Mesenchymal stem cell (in vitro differentiated cells and primary cell): ENCODE measurements around the gene FMN1.

ENCODE experiments used
- DNase-seq: peaks from one replicate; pipeline ENCODE4 v3.0.0-alpha.2; 2013
- H2AFZ ChIP-seq: one replicate; pipeline ENCODE4 v1.6.1; 2013; ENCODE audit warnings: low read depth, mild to moderate bottlenecking, control low read depth, inconsistent platforms, low read length, moderate library complexity
- H2AK5ac ChIP-seq: 2 replicates; pipeline ENCODE4 v1.6.1; 2013; ENCODE audit warnings: low read length, moderate library complexity, mild to moderate bottlenecking, inconsistent platforms; ENCODE audit not compliant: severe bottlenecking
- H2BK120ac ChIP-seq: one replicate; pipeline ENCODE4 v1.6.1; 2013; ENCODE audit warnings: low read depth, mild to moderate bottlenecking, inconsistent platforms, low read length, moderate library complexity
- H2BK12ac ChIP-seq, 2 experiments: one replicate each; pipeline ENCODE4 v1.6.1; 2013; ENCODE audit warnings: inconsistent platforms in 2 of 2, low read length in 2 of 2, mild to moderate bottlenecking in 2 of 2, moderate library complexity in 2 of 2, control low read depth in 1 of 2
- H2BK15ac ChIP-seq: one replicate; pipeline ENCODE4 v1.6.1; 2013; ENCODE audit warnings: mild to moderate bottlenecking, low read depth, inconsistent platforms; ENCODE audit not compliant: poor library complexity, severe bottlenecking
- H2BK5ac ChIP-seq: 2 replicates; pipeline ENCODE4 v1.6.1; 2013; ENCODE audit warnings: low read depth, mild to moderate bottlenecking, low read length, control low read depth, inconsistent platforms; ENCODE audit not compliant: poor library complexity, severe bottlenecking
- H3K14ac ChIP-seq, 2 experiments: one replicate each; pipeline ENCODE4 v1.6.1; 2013; ENCODE audit warnings: inconsistent platforms in 2 of 2, low read length in 2 of 2, control low read depth in 1 of 2, mild to moderate bottlenecking in 1 of 2, moderate library complexity in 1 of 2
- H3K18ac ChIP-seq, 2 experiments: one replicate each; pipeline ENCODE4 v1.6.1; 2013; ENCODE audit warnings: inconsistent platforms in 2 of 2, low read length in 2 of 2, control low read depth in 1 of 2, low read depth in 1 of 2, mild to moderate bottlenecking in 1 of 2
- H3K23ac ChIP-seq, 2 experiments: one replicate each; pipeline ENCODE4 v1.6.1; 2013; ENCODE audit warnings: inconsistent platforms in 2 of 2, low read length in 2 of 2, mild to moderate bottlenecking in 2 of 2, moderate library complexity in 2 of 2, control low read depth in 1 of 2
- H3K27ac ChIP-seq: 2 replicates; pipeline ENCODE4 v1.5.1; 2013; ENCODE audit warnings: mild to moderate bottlenecking, moderate library complexity, low read length, control low read depth, inconsistent platforms; ENCODE audit not compliant: poor library complexity, severe bottlenecking
- H3K27me3 ChIP-seq, 2 experiments: 2 replicates each; pipeline versions ENCODE4 v1.6.1 to v1.7.0; 2013; ENCODE audit warnings: low read length in 2 of 2, mild to moderate bottlenecking in 2 of 2, moderate library complexity in 2 of 2, control low read depth in 1 of 2, inconsistent platforms in 1 of 2; ENCODE audit not compliant: control insufficient read depth in 1 of 2, insufficient read depth in 1 of 2
- H3K36me3 ChIP-seq, 2 experiments: 2 replicates each; pipeline versions ENCODE4 v1.6.1 to v1.7.0; 2013; ENCODE audit warnings: low read length in 2 of 2, control low read depth in 1 of 2, inconsistent platforms in 1 of 2, low read depth in 1 of 2, mild to moderate bottlenecking in 1 of 2; ENCODE audit not compliant: insufficient read depth in 2 of 2, control insufficient read depth in 1 of 2
- H3K4ac ChIP-seq, 2 experiments: one replicate each; pipeline ENCODE4 v1.6.1; 2013; ENCODE audit warnings: inconsistent platforms in 2 of 2, low read length in 2 of 2, mild to moderate bottlenecking in 2 of 2, moderate library complexity in 2 of 2, control low read depth in 1 of 2, low read depth in 1 of 2
- H3K4me1 ChIP-seq: 2 replicates; pipeline ENCODE4 v1.6.1; 2013; ENCODE audit warnings: low read depth, low read length, control low read depth; ENCODE audit not compliant: control insufficient read depth, insufficient read depth
- H3K4me2 ChIP-seq: 2 replicates; pipeline ENCODE4 v1.6.1; 2013; ENCODE audit warnings: low read length, mild to moderate bottlenecking, inconsistent platforms; ENCODE audit not compliant: poor library complexity, severe bottlenecking
- H3K4me3 ChIP-seq, 2 experiments: 2 replicates each; pipeline versions ENCODE4 v1.5.1 to v1.7.0; 2013; ENCODE audit warnings: low read length in 2 of 2, mild to moderate bottlenecking in 2 of 2, control low read depth in 1 of 2, low read depth in 1 of 2; ENCODE audit not compliant: insufficient read depth in 1 of 2
- H3K79me1 ChIP-seq: replicated peaks from 2 replicates; pipeline ENCODE4 v1.6.1; 2013; ENCODE audit warnings: mild to moderate bottlenecking, control low read depth, low read length, inconsistent platforms; ENCODE audit not compliant: poor library complexity, severe bottlenecking
- H3K9ac ChIP-seq: 2 replicates; pipeline ENCODE4 v1.7.0; 2013; ENCODE audit warnings: mild to moderate bottlenecking, low read length, moderate library complexity
- H3K9me3 ChIP-seq: 2 replicates; pipeline ENCODE4 v1.7.0; 2013; ENCODE audit warnings: mild to moderate bottlenecking, low read length; ENCODE audit not compliant: control insufficient read depth
- H4K8ac ChIP-seq: one replicate; pipeline ENCODE4 v1.6.1; 2013; ENCODE audit warnings: inconsistent platforms, mild to moderate bottlenecking, low read length, moderate library complexity
- H4K91ac ChIP-seq: one replicate; pipeline ENCODE4 v1.6.1; 2013; ENCODE audit warnings: mild to moderate bottlenecking, low read length, inconsistent platforms
- WGBS: methylation state at CpG from one replicate; pipeline ENCODE4 v1.1.7; 2013; ENCODE audit warnings: mixed read lengths; 5-methylcytosine and 5-hydroxymethylcytosine counted together

The FMN1 gene

DNA sequence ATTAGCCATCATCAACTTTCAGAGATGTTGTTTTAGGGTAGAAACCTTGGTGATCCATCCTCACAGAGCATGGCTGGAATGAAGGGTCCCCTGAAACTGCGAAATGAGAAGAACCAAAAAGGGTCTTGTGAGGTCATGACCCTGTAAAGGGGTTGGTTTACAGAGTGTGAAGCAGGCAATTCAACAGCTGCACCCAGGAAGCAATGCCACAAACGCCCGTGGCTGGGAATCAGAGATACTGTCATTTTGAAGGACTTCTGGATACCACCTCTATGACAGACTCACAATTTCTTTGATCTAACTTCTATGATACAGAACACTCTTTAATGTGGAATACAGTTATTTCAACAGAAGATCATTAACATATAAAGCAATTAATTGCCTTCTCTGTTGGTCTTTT, 397.7 kb downstream of the FMN1 start:
- no peak overlapping the region for H2BK12ac ChIP-seq
- peaks cover 4% of the 10 kb centered on the region for H3K4me1 ChIP-seq
- H4K91ac ChIP-seq = no peak overlapping the region
- no peak overlapping the region for H2AK5ac ChIP-seq
- no peak overlapping the region for H2AFZ ChIP-seq
- no peak overlapping the region for H4K8ac ChIP-seq
- H3K4ac ChIP-seq = no peak overlapping the region
- DNase-seq = no peak
- no peaks in the 10 kb centered on the region for H3K9me3 ChIP-seq
- H2BK120ac ChIP-seq = no peak overlapping the region
- H3K27me3 ChIP-seq = peaks cover 0 to 6% of the 10 kb centered on the region in 2 experiments
- no peak overlapping the region for H2BK5ac ChIP-seq
- H3K9ac ChIP-seq = no peak overlapping the region
- no peak overlapping the region for H3K23ac ChIP-seq
- H3K4me2 ChIP-seq = no peak overlapping the region
- 83% methylated on average over 1 of the region's 3 CpGs for WGBS
- H3K36me3 ChIP-seq = peaks cover 0 to 3% of the 10 kb centered on the region in 2 experiments
- no peak overlapping the region for H3K27ac ChIP-seq
- no peak overlapping the region for H3K14ac ChIP-seq
- H3K4me3 ChIP-seq = no peak overlapping the region
- no peak overlapping the region for H2BK15ac ChIP-seq
- no peaks in the 10 kb centered on the region for H3K79me1 ChIP-seq
- no peak overlapping the region for H3K18ac ChIP-seq

DNA sequence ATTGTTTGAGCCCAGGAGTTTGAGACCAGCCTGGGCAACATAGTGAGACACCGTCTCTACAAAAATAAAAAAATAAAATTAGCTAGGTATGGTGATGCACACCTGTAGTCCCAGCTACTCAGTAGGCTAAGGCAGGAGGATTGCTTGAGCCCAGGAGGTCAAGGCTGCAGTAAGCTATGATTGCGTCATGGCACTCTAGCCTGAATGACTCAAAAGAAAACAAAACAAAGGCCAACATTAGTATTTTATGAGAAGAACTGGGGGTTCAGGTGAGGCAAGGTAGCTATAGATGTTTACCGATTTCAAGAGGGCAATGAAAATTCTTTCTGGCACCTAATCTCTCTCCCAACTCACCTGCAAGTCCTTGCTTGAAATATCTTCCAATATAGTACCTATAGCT, 399.5 kb downstream of the FMN1 start:
- DNase-seq = no peak
- 80% methylated on average over 1 of the region's 3 CpGs for WGBS
- H3K9me3 ChIP-seq = no peaks in the 10 kb centered on the region

DNA sequence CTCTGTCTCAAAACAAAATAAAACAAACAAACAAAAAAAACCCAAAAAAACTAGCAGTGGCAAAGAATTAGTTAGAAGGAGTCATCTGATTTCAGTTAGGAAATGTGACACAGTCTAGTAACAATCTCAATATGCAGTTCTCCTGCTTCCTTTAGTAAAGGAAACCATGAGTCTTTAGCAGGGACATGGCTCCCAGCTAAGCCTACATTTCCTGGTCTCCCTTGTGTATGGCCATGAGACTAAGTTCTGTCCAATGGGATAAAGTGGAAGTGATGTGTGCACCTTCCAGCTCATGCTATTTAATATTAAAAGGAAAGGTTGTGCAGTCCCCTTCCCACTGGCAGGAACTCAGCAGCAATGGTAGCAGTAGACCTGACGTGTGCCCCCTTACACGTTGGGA, 402.1 kb downstream of the FMN1 start:
- H3K27ac ChIP-seq = no peak overlapping the region
- no peak overlapping the region for H2BK15ac ChIP-seq
- H3K9me3 ChIP-seq = no peaks in the 10 kb centered on the region
- H2AK5ac ChIP-seq = no peak overlapping the region
- no peak overlapping the region for H2BK12ac ChIP-seq
- 74% methylated on average over 2 of the region's 2 CpGs for WGBS
- no peak overlapping the region for H3K23ac ChIP-seq
- no peak overlapping the region for H4K8ac ChIP-seq
- H3K18ac ChIP-seq = no peak overlapping the region
- no peak overlapping the region for H3K4ac ChIP-seq
- H3K4me3 ChIP-seq = no peak overlapping the region
- H3K4me1 ChIP-seq = peaks cover 4% of the 10 kb centered on the region
- no peak overlapping the region for H3K4me2 ChIP-seq
- no peaks in the 10 kb centered on the region for H3K27me3 ChIP-seq
- no peak overlapping the region for H2BK5ac ChIP-seq
- H3K9ac ChIP-seq = no peak overlapping the region
- H3K79me1 ChIP-seq = no peaks in the 10 kb centered on the region
- no peak overlapping the region for H4K91ac ChIP-seq
- H2AFZ ChIP-seq = no peak overlapping the region
- no peak for DNase-seq
- no peak overlapping the region for H3K14ac ChIP-seq
- H3K36me3 ChIP-seq = peaks cover 0 to 3% of the 10 kb centered on the region in 2 experiments
- H2BK120ac ChIP-seq = no peak overlapping the region

More for the DNA sequence above, 399.5 kb downstream of the FMN1 start:
- no peaks in the 10 kb centered on the region for H3K79me1 ChIP-seq
- no peak overlapping the region for H3K4me3 ChIP-seq
- H4K91ac ChIP-seq = no peak overlapping the region
- H2BK12ac ChIP-seq = no peak overlapping the region
- H3K9ac ChIP-seq = no peak overlapping the region
- peaks cover 0 to 3% of the 10 kb centered on the region in 2 experiments for H3K36me3 ChIP-seq
- H2BK120ac ChIP-seq = no peak overlapping the region
- no peak overlapping the region for H3K4ac ChIP-seq
- H3K27me3 ChIP-seq = no peaks in the 10 kb centered on the region
- no peak overlapping the region for H4K8ac ChIP-seq
- H3K4me1 ChIP-seq = peaks cover 4% of the 10 kb centered on the region
- H3K4me2 ChIP-seq = no peak overlapping the region
- no peak overlapping the region for H2AK5ac ChIP-seq
- no peak overlapping the region for H3K14ac ChIP-seq
- H2BK15ac ChIP-seq = no peak overlapping the region
- H2AFZ ChIP-seq = no peak overlapping the region
- H2BK5ac ChIP-seq = no peak overlapping the region
- H3K27ac ChIP-seq = no peak overlapping the region
- no peak overlapping the region for H3K18ac ChIP-seq
- H3K23ac ChIP-seq = no peak overlapping the region

DNA sequence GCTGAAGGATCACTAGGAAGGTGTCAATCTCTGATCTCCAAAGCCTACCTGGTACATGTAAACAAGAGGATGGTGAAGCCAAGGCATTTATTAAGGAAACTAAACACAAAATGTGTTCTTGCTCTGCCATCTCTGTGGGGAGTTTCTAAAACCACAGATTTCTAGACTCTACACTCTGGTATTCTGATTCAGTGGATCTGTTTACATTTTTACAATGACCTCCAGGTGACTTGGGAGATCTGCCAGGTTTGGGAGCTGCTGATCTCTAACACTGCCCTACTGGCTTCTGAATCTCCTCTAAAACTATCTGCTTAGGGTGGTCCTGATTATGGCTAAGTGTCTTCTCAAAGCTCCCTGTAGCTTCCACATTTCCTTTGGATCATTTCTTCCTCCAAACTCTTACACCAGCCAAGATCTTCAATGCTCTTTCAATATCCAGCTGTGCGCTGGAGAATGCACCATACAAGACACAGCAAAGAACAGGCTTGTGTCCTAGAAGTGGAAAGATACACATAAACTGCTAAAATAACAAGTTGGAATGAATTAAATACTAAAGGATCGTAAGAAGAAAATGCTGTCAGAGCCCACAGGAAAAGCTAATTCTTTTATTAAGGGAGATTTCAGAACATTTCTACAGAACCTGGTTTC, 404.0 kb downstream of the FMN1 start:
- no peaks in the 10 kb centered on the region for H3K27me3 ChIP-seq
- no peak overlapping the region for H3K14ac ChIP-seq
- no peaks in the 10 kb centered on the region for H3K79me1 ChIP-seq
- no peak overlapping the region for H2BK5ac ChIP-seq
- no peak overlapping the region for H2BK120ac ChIP-seq
- H2AFZ ChIP-seq = no peak overlapping the region
- no peak overlapping the region for H2BK15ac ChIP-seq
- peak; percentile 64 for DNase-seq
- no peak overlapping the region for H3K4me3 ChIP-seq
- peak overlapping the region; percentile 50 for H3K27ac ChIP-seq
- no peak overlapping the region for H3K18ac ChIP-seq
- H2AK5ac ChIP-seq = no peak overlapping the region
- H3K36me3 ChIP-seq = no peaks in the 10 kb centered on the region
- H3K23ac ChIP-seq = no peak overlapping the region
- H3K4me2 ChIP-seq = no peak overlapping the region
- H3K4me1 ChIP-seq = peaks cover 7% of the 10 kb centered on the region
- H2BK12ac ChIP-seq = no peak overlapping the region
- no peak overlapping the region for H4K8ac ChIP-seq
- no peak overlapping the region for H3K4ac ChIP-seq
- 88% methylated on average over 1 of the region's 2 CpGs for WGBS
- H3K9me3 ChIP-seq = no peaks in the 10 kb centered on the region
- no peak overlapping the region for H4K91ac ChIP-seq
- H3K9ac ChIP-seq = no peak overlapping the region
